ENCODE measurements around the gene UNC119. TPM values are rescaled to one million over a fixed set of nuclear protein-coding genes. Genes with fewer than 3 reads are reported as not detected.
"Not testable (repeated sequence)": the region's sequence is repeated elsewhere in the genome, so short reads cannot be mapped to it uniquely, and the experiment has no call there.

UNC119 gene
- total RNA-seq, 2 experiments from 2014 or later, result 35.9 to 48.7 TPM

DNA sequence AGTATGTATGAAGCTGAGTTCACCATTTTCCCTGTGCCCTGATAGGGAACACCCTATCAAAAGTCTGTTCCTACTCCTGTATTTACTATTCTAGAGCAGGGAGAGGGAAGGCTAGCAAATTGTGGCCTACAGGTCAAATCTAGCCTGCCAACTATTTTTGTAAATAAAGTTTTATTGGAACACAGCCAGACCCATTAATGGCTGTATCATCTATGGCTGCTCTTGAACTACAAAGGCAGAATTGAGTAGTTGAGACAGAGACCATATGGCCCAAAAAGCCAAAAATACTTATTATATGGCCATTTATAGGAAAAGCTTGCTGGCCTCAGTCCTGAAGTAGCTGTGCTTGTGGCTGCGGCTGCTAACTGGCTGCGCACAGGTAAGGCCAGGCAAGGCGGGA is 28.5 kb upstream of the UNC119 start:
- H3K27ac Mint-ChIP-seq, result no peak overlapping the region
- peaks cover 30% of the 10 kb centered on the region for H3K4me1 Mint-ChIP-seq
- no peak overlapping the region for H3K4me3 Mint-ChIP-seq
- DNase-seq, result no peak
- ChIA-PET CTCF (interaction anchor here (1.4 to 1.8 kb wide), 3 partner anchors 14 to 63 kb away, joined by 3 read pairs; no protein-coding TSS in a partner anchor), POLR2A (no interaction called here)
- H3K36me3 Mint-ChIP-seq (ENCODE audit: low read depth), result peaks cover 49% of the 10 kb centered on the region
- H3K9me3 Mint-ChIP-seq (ENCODE audit: low read depth), result no peaks in the 10 kb centered on the region
- intact Hi-C loops (cut with DNase I, micrococcal nuclease), result no loop called here
- H3K27me3 Mint-ChIP-seq, result no peaks in the 10 kb centered on the region
- ATAC-seq, result no peak

DNA sequence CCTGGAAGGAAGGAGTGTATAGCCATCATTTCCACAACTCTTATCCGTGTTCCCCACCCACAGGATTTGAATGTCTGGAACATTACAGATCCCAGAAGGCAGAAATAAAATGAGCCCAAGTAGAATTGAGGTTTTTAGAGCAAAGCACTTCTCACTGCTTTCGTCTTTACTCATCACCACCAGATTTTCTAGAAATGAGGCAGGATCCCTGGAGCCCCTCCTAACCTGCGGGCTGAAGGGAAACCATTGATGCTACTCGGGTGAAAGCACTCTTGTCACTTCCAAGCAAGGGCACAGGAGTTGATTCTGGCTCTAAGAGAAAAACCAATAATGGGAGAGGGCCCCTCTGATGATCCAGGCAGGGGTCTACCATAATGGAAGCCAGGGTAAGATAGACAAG is 27.1 kb upstream of the UNC119 start:
- ATAC-seq (peak; percentile 47), DNase-seq (peak; percentile 65)
- ChIA-PET CTCF (interaction anchor here (1.1 to 1.8 kb wide), 2 partner anchors 10 to 65 kb away, joined by 3 read pairs; no protein-coding TSS in a partner anchor), POLR2A (interaction anchor here (1.4 to 3.4 kb wide), 2 partner anchors 15 to 20 kb away, joined by 3 to 14 read pairs; no protein-coding TSS in a partner anchor)
- intact Hi-C loops (cut with DNase I, micrococcal nuclease), result loop anchor here (1.0 to 5.0 kb wide), 2 partner anchors 66 to 83 kb away; partner anchors contain the start of genes BLTP2 (in 1 of the 2), SDF2 (in 1 of the 2) and SUPT6H (in 1 of the 2)
- Mint-ChIP-seq H3K9me3 (ENCODE audit: low read depth) (no peaks in the 10 kb centered on the region), H3K27me3 (no peaks in the 10 kb centered on the region), H3K4me3 (peak overlapping the region; percentile 0), H3K4me1 (peaks cover 32% of the 10 kb centered on the region), H3K27ac (peak overlapping the region; percentile 71), H3K36me3 (ENCODE audit: low read depth) (peaks cover 46% of the 10 kb centered on the region)

DNA sequence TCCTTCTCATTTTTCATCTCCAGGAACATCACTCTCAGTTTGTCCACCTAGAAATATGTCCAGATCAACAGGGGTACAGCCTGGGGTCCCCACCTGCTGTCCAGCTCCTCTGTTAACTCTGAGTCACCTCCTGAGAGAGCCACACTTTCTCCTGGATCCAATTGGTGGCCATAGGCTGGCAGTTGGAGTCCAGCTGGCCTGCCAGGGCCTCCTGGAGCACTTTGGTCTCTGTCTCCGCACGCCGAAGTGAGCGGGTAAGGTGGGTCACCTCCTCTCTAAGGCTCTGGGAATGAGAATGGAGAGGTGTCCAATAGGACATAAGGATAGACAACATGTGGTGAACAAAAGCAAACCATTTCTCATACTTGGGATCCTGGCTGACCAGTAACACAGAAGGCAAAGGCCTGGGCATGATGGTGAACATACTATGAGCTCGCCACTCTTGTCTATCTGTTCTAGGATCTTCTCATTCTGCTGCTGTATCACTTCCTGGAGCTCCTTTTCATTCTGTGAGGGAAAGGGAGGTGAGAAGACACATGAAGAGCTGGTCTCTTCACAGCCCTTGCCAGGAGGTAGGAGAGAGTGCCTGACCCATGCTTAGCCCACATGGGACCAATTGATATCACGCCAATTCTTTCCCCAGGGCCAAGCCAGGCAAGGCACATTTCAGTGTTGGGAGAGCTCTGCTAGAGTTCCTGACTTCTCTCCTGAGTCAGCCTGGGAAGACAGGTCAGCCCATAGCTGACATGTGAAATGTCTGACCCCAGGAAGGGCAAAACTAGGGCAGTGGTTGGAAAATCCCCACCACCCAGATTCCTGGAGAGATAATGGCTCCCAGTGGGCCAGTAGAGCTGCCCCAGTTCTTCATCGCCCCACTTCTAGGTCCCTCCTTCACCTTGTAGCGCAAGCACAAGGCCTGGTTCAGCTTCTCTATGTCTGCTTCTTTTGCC is 26.1 kb upstream of the UNC119 start:
- peak overlapping the region; percentile 71 for H3K27ac Mint-ChIP-seq
- H3K36me3 Mint-ChIP-seq (ENCODE audit: low read depth), result peaks cover 55% of the 10 kb centered on the region
- POLR2A ChIA-PET, result interaction anchor here (1.1 to 3.4 kb wide), 3 partner anchors 13 to 21 kb away, joined by 3 to 14 read pairs (median 3); no protein-coding TSS in a partner anchor

DNA sequence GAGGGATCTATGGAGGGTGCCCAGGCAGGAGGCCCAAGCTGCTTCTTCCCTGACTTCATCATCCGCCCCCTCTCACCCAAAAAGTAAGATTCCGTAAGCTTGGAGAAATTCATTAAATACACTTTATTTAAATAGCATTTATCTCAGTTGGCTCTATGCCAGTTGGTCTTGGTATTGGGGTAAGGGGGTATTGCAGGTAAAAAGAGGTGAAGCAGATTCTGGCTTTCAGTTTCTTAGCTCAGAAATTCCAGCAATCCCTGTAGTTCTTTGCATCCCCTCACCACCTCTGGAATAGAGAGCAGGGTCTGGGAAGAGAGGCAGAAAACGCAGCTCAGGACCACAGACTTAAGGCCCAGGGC is 25.0 kb upstream of the UNC119 start:
- Mint-ChIP-seq H3K27me3 (no peaks in the 10 kb centered on the region), H3K36me3 (ENCODE audit: low read depth) (peaks cover 61% of the 10 kb centered on the region), H3K9me3 (ENCODE audit: low read depth) (no peaks in the 10 kb centered on the region), H3K27ac (no peak overlapping the region), H3K4me1 (peaks cover 38% of the 10 kb centered on the region), H3K4me3 (no peak overlapping the region)
- DNase-seq (no peak), ATAC-seq (no peak)
- intact Hi-C loops (cut with DNase I, micrococcal nuclease), result loop anchor here (1.0 to 5.0 kb wide), 2 partner anchors 22 to 85 kb away; partner anchors contain the start of genes SDF2 (in 1 of the 2), SPAG5 (in 1 of the 2) and SUPT6H (in 1 of the 2)
- ChIA-PET POLR2A (interaction anchor here (0.6 to 3.4 kb wide), 3 partner anchors 20 to 58 kb away, joined by 3 to 14 read pairs (median 3); no protein-coding TSS in a partner anchor), CTCF (interaction anchor here (0.9 to 2.6 kb wide), 7 partner anchors 10 to 242 kb away, joined by 3 to 15 read pairs (median 4); partner anchors contain the start of genes IFT20, RPL23A and TNFAIP1)

More for the DNA sequence above, 26.1 kb upstream of the UNC119 start:
- peaks cover 32% of the 10 kb centered on the region for H3K4me1 Mint-ChIP-seq
- DNase-seq (no peak), ATAC-seq (no peak)
- no peak overlapping the region for H3K4me3 Mint-ChIP-seq
- intact Hi-C loops (cut with DNase I, micrococcal nuclease), result loop anchor here (1.0 to 5.0 kb wide), 2 partner anchors 67 to 84 kb away; partner anchors contain the start of genes BLTP2 (in 1 of the 2), SDF2 (in 1 of the 2) and SUPT6H (in 1 of the 2)
- no peaks in the 10 kb centered on the region for H3K9me3 Mint-ChIP-seq (ENCODE audit: low read depth)
- CTCF ChIA-PET, result interaction anchor here (0.8 to 1.6 kb wide), 4 partner anchors 11 to 32 kb away, joined by 3 to 6 read pairs (median 4); no protein-coding TSS in a partner anchor
- H3K27me3 Mint-ChIP-seq, result no peaks in the 10 kb centered on the region

DNA sequence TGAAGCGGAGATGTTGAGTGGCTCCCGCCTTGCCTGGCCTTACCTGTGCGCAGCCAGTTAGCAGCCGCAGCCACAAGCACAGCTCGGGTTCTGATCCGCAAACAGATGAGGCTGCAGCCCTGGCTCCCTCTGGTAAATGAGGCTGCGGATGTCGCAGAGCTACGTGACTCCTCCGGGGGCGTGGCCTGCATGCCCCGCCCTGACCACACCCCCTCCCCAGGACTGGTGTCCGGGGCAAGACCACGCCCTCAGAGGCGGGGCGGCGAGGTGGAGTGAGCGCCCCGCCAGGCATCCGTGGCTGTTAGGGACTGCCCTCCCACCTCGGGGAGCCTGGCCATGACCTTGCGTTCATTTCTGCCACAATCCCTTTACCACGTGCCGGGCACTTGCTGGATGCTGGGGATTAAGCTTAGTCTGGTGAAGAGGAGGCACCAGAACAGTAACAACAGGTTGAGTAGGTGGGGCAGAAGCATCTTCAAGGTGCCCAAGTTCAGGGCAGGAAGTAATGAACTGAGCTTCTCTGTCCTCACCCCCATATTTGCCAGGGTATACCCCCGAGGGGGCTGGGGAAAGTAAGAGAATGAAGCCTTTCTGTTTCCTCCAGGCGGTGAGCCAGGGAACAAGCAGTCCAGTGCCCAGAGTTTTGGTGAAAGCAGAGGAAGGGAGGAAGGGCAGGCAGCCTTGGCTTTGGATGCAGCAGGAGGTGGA is 24.5 kb upstream of the UNC119 start, which contains the start of gene ALDOC:
TSS of gene ALDOC (minus strand) at position 138 of the 708 bp plus-strand sequence. CDS start 1,363 bp downstream, outside the sequence.
- CTCF ChIA-PET, result interaction anchor here (0.6 to 3.2 kb wide), 12 partner anchors 9 to 241 kb away, joined by 3 to 15 read pairs (median 4); partner anchors contain the start of genes IFT20, RPL23A, SDF2 and SUPT6H
- peak within 1 kb of the TSS; percentile 87 for H3K4me3 Mint-ChIP-seq
- no peaks in the 10 kb centered on the region for H3K9me3 Mint-ChIP-seq (ENCODE audit: low read depth)
- H3K27ac Mint-ChIP-seq, result peak within 1 kb of the TSS; percentile 82
- peaks cover 43% of the 10 kb centered on the region for H3K4me1 Mint-ChIP-seq
- no peaks in the 10 kb centered on the region for H3K27me3 Mint-ChIP-seq
- ATAC-seq (peak; percentile 92), DNase-seq (peak; percentile 99)
- H3K36me3 Mint-ChIP-seq (ENCODE audit: low read depth), result peaks cover 61% of the 10 kb centered on the region
- intact Hi-C loops (cut with DNase I, micrococcal nuclease), result loop anchor here (1.0 to 5.0 kb wide), 3 partner anchors 22 to 85 kb away; partner anchors contain the start of genes SPAG5 (in 2 of the 2), SDF2 (in 1 of the 2), SUPT6H (in 1 of the 2) and UNC119 (in 1 of the 2)
- POLR2A ChIA-PET, result interaction anchor here (0.6 to 3.4 kb wide), 5 partner anchors 13 to 58 kb away, joined by 3 to 14 read pairs (median 3); no protein-coding TSS in a partner anchor

DNA sequence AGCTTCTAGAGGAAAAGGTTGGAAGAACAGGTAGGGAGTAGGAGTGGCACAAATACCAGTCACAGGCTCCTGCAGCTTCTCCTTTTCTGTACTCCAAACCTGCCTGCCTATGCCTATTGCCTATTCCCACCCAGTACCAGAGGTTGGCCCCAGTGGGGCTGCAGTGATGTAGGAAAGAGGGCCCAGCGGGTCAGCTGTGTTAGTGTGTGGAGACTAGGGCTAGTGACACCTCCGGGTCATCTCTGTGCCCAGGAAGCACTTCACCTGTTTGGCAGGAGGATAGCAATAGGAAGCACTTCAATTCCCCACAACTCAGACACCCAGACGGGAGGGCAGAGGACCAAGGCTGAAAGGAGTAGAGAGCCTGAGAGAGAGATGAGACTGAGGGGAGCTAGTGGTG is 23.6 kb upstream of the UNC119 start:
- ATAC-seq; H3K27me3 Mint-ChIP-seq; H3K9me3 Mint-ChIP-seq (ENCODE audit: low read depth); DNase-seq: not testable (repeated sequence)
- CTCF ChIA-PET, result interaction anchor here (0.6 to 3.2 kb wide), 6 partner anchors 22 to 963 kb away, joined by 3 to 15 read pairs (median 4); no protein-coding TSS in a partner anchor
- intact Hi-C loops (cut with DNase I, micrococcal nuclease), result loop anchor here (1.0 to 5.0 kb wide), 3 partner anchors 23 to 86 kb away; partner anchors contain the start of genes SDF2 (in 1 of the 2), SPAG5 (in 1 of the 2), SUPT6H (in 1 of the 2) and UNC119 (in 1 of the 2)
- H3K36me3 Mint-ChIP-seq (ENCODE audit: low read depth), result peaks cover 61% of the 10 kb centered on the region
- H3K4me3 Mint-ChIP-seq, result peak overlapping the region; percentile 87
- peaks cover 47% of the 10 kb centered on the region for H3K4me1 Mint-ChIP-seq
- POLR2A ChIA-PET, result interaction anchor here (0.5 to 3.4 kb wide), 4 partner anchors 23 to 71 kb away, joined by 3 to 14 read pairs (median 3); no protein-coding TSS in a partner anchor
- peak overlapping the region; percentile 82 for H3K27ac Mint-ChIP-seq

DNA sequence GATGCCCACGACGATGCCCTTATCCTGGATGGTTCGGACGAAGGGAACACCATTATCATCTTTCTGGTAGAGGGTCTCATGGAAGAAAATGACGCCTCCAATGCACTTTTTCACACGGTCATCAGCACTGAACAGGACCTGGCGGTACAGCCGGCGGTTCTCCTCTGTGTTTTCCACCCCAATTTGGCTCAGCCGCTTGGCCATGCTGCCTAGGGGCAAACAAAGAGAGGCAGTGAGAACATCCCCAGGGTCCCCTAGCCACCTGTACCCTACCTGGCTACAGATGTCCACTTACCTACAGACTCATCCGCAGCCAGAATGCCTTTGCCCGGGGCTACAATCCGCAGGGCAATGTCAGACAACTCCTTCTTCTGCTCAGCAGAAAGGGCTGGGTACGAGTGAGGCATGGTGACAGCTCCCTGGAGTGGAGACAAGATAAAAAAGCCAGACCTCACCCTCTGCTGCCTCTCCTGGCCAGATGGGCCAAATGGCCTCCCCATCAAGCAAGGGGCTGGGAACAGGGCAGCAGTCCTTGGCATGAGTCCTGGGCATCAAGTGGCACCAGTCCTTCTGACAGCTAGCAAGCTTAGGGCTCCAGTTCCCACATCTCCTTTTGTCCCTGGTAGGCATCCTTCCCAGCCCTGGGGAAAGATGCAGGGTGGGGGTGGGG is 22.8 kb upstream of the UNC119 start:
- CTCF ChIA-PET, result interaction anchor here (0.6 to 3.2 kb wide), 6 partner anchors 22 to 964 kb away, joined by 3 to 15 read pairs (median 4); no protein-coding TSS in a partner anchor
- peaks cover 55% of the 10 kb centered on the region for H3K36me3 Mint-ChIP-seq (ENCODE audit: low read depth)

DNA sequence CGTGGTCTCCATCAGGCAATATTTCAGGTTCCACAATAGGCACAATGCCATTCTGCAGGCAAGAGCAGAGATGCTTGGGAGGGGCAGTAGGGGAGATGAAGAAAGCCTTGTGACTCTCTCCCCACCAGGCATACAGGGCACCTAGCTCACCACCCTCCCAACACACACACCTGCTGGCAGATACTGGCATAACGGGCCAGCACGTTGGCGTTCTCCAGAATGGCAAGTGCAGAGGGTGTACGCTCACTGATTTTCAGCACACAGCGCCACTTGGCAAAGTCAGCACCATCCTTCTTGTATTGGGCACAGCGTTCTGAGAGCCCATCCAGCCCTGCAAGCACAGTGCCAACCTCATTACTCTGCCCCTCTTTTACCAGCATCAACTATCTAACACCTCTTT is 22.1 kb upstream of the UNC119 start:
- no peaks in the 10 kb centered on the region for H3K27me3 Mint-ChIP-seq
- ATAC-seq (no peak), DNase-seq (peak; percentile 44)
- ChIA-PET POLR2A (no interaction called here), CTCF (interaction anchor here (0.8 to 3.2 kb wide), 2 partner anchors 21 to 27 kb away, joined by 3 to 9 read pairs; no protein-coding TSS in a partner anchor)
- intact Hi-C loops (cut with DNase I, micrococcal nuclease), result no loop called here
- H3K9me3 Mint-ChIP-seq (ENCODE audit: low read depth), result no peaks in the 10 kb centered on the region
- H3K36me3 Mint-ChIP-seq (ENCODE audit: low read depth), result peaks cover 56% of the 10 kb centered on the region
- H3K4me3 Mint-ChIP-seq, result no peak overlapping the region
- peaks cover 43% of the 10 kb centered on the region for H3K4me1 Mint-ChIP-seq
- no peak overlapping the region for H3K27ac Mint-ChIP-seq

More for the DNA sequence above, 22.8 kb upstream of the UNC119 start:
- POLR2A ChIA-PET, result interaction anchor here (0.6 to 1.1 kb wide), 2 partner anchors 25 to 151 kb away, joined by 3 read pairs; no protein-coding TSS in a partner anchor
- no peaks in the 10 kb centered on the region for H3K9me3 Mint-ChIP-seq (ENCODE audit: low read depth)
- H3K4me3 Mint-ChIP-seq, result no peak overlapping the region
- intact Hi-C loops (cut with DNase I, micrococcal nuclease), result loop anchor here in 1 of 2 experiments (5.0 kb wide), 1 partner anchor 87 kb away; the partner anchor contains the start of genes SDF2 and SUPT6H
- H3K27me3 Mint-ChIP-seq, result no peaks in the 10 kb centered on the region
- ATAC-seq (no peak), DNase-seq (peak; percentile 19)
- H3K4me1 Mint-ChIP-seq, result peaks cover 43% of the 10 kb centered on the region
- no peak overlapping the region for H3K27ac Mint-ChIP-seq

DNA sequence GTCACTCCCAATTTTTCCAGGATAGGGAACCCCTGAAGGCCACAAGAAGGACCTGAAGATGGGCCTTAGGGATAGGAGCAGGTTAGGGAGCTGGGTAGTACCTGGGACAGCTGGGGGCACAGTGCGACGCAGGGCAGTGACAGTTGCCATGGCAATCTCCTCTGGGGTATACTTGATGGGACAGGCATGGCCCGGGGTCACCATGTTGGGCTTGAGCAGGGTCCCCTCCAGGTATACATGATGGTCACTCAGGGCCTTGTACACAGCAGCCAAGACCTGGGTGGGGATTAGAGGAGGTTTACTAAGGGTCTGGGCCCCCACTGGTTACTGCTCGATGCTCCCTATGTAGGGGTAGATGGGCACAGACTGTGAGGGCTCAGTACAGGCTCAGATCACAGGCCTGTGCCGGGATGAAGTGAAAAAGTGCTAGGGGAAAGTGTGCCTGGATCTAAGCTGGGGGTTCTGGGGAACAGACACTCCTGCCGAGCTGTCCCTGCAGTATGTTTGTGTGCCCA is 21.6 kb upstream of the UNC119 start:
- ChIA-PET POLR2A (no interaction called here), CTCF (interaction anchor here (3.2 kb wide), 1 partner anchor 26 kb away, joined by 9 read pairs; no protein-coding TSS in a partner anchor)
- Mint-ChIP-seq H3K36me3 (ENCODE audit: low read depth) (peaks cover 55% of the 10 kb centered on the region), H3K4me1 (peaks cover 42% of the 10 kb centered on the region), H3K27ac (no peak overlapping the region), H3K4me3 (no peak overlapping the region), H3K9me3 (ENCODE audit: low read depth) (no peaks in the 10 kb centered on the region), H3K27me3 (no peaks in the 10 kb centered on the region)
- DNase-seq (no peak), ATAC-seq (no peak)
- intact Hi-C loops (cut with DNase I, micrococcal nuclease), result no loop called here

All from activated CD4-positive, alpha-beta T cell treated with anti-CD3 and anti-CD28 coated beads for 36 hours (primary cell).